C4-2B (cell line): ENCODE data around the gene TSEN54.

Source experiments
- CTCF ChIP-seq: fragments of 450-650 bp; conservative IDR thresholded peaks from 2 replicates; pipeline ENCODE4 v1.5.1; 2017; ENCODE audit warnings: mild to moderate bottlenecking
- ZFX ChIP-seq: fragments of 450-650 bp; IDR thresholded peaks from 2 replicates; pipeline ENCODE4 v1.6.1; 2017

- TF ChIP-seq CTCF = no peak
- no peak for TF ChIP-seq ZFX
These were observed 8.1 kb downstream of the TSEN54 start for GRCh38 chr17:75524269-75524969.
